MG63 (cell line): ENCODE data around the gene GSK3B. TPM values are rescaled to one million over a fixed set of nuclear protein-coding genes. Genes with fewer than 3 reads are reported as not detected.
"Not testable (repeated sequence)": the region's sequence is repeated elsewhere in the genome, so short reads cannot be mapped to it uniquely, and the experiment has no call there.

Experiments used
- DNase-seq: peaks from one replicate; pipeline ENCODE4 v3.0.0-alpha.2; 2020
- H3K27me3 ChIP-seq: fragments of 250-450 bp; sonication (Bioruptor Pico); 2 replicates; pipeline ENCODE4 v1.5.1; 2020; ENCODE audit warnings: mild to moderate bottlenecking, moderate library complexity
- H3K36me3 ChIP-seq: fragments of 250-450 bp; sonication (Bioruptor Pico); 2 replicates; pipeline ENCODE4 v1.5.1; 2020; ENCODE audit warnings: mild to moderate bottlenecking, moderate library complexity
- H3K4me3 ChIP-seq: fragments of 250-450 bp; sonication (Bioruptor Pico); 2 replicates; pipeline ENCODE4 v1.5.1; 2020; ENCODE audit warnings: mild to moderate bottlenecking, moderate library complexity
- H3K9me3 ChIP-seq: fragments of 250-450 bp; sonication (Bioruptor Pico); 2 replicates; pipeline ENCODE4 v1.5.1; 2020; ENCODE audit warnings: mild to moderate bottlenecking, moderate library complexity
- total RNA-seq: library from RNA; depleted of rRNA; stranded (reverse); fragments of >200 nt; shearing (Covaris generic); gene quantifications from 2 replicates; pipeline ENCODE4 v1.2.3, GENCODE V29; 2014; ENCODE audit warnings: low replicate concordance

The GSK3B gene
- total RNA-seq, 1 experiment from 2014 or later = 22.2 TPM

GRCh38 chr3:119998166-119998565, 96.1 kb downstream of the GSK3B start:
- Histone ChIP-seq H3K36me3 (peaks cover 31% of the 10 kb centered on the region), H3K4me3 (no peak overlapping the region), H3K27me3 (no peaks in the 10 kb centered on the region), H3K9me3 (no peaks in the 10 kb centered on the region)
- DNase-seq = no peak

GRCh38 chr3:119990888-119991287, 103.4 kb downstream of the GSK3B start:
- Histone ChIP-seq H3K4me3 (no peak overlapping the region), H3K9me3 (peaks cover 6% of the 10 kb centered on the region; the same call in 1 of the 2 replicates), H3K27me3 (no peaks in the 10 kb centered on the region), H3K36me3 (no peaks in the 10 kb centered on the region; the same call in 1 of the 2 replicates)
- DNase-seq = no peak

GRCh38 chr3:119989981-119990655, 104.1 kb downstream of the GSK3B start:
- H3K27me3 ChIP-seq = no peaks in the 10 kb centered on the region
- DNase-seq = no peak
- peaks cover 11% of the 10 kb centered on the region; the same call in 1 of the 2 replicates for H3K9me3 ChIP-seq
- H3K4me3 ChIP-seq = no peak overlapping the region
- H3K36me3 ChIP-seq = no peaks in the 10 kb centered on the region; the same call in 1 of the 2 replicates

GRCh38 chr3:119986812-119987211, 107.4 kb downstream of the GSK3B start:
- peaks cover 23% of the 10 kb centered on the region for H3K9me3 ChIP-seq
- not testable (repeated sequence) for H3K36me3 ChIP-seq, H3K27me3 ChIP-seq, DNase-seq, H3K4me3 ChIP-seq

- peaks cover 3% of the 10 kb centered on the region for H3K36me3 ChIP-seq
- DNase-seq = no peak
- H3K9me3 ChIP-seq = peaks cover 20% of the 10 kb centered on the region
- no peak overlapping the region for H3K4me3 ChIP-seq
- no peaks in the 10 kb centered on the region for H3K27me3 ChIP-seq
These were observed 112.9 kb downstream of the GSK3B start for GRCh38 chr3:119981386-119981785.

- Histone ChIP-seq H3K4me3 (no peak overlapping the region), H3K36me3 (peaks cover 3% of the 10 kb centered on the region), H3K9me3 (peaks cover 5% of the 10 kb centered on the region), H3K27me3 (no peaks in the 10 kb centered on the region)
- DNase-seq = no peak
These were observed 115.6 kb downstream of the GSK3B start for GRCh38 chr3:119978554-119979208.

GRCh38 chr3:119977353-119977752, 116.9 kb downstream of the GSK3B start:
- no peak overlapping the region for H3K4me3 ChIP-seq
- no peaks in the 10 kb centered on the region for H3K27me3 ChIP-seq
- no peaks in the 10 kb centered on the region for H3K9me3 ChIP-seq
- DNase-seq = no peak
- H3K36me3 ChIP-seq = peaks cover 3% of the 10 kb centered on the region

- no peaks in the 10 kb centered on the region for H3K9me3 ChIP-seq
- H3K4me3 ChIP-seq = no peak overlapping the region
- peaks cover 3% of the 10 kb centered on the region for H3K36me3 ChIP-seq
- H3K27me3 ChIP-seq = no peaks in the 10 kb centered on the region
- DNase-seq = no peak
These were observed 118.0 kb downstream of the GSK3B start for GRCh38 chr3:119976214-119976613.

- DNase-seq = no peak
- H3K27me3 ChIP-seq = no peaks in the 10 kb centered on the region
- H3K36me3 ChIP-seq = peaks cover 3% of the 10 kb centered on the region
- no peak overlapping the region for H3K4me3 ChIP-seq
- no peaks in the 10 kb centered on the region for H3K9me3 ChIP-seq
These were observed 119.6 kb downstream of the GSK3B start for GRCh38 chr3:119974656-119975055.

GRCh38 chr3:119973018-119973646, 121.1 kb downstream of the GSK3B start:
- Histone ChIP-seq H3K27me3 (no peaks in the 10 kb centered on the region), H3K36me3 (no peaks in the 10 kb centered on the region; the same call in none of the 2 replicates), H3K4me3 (no peak overlapping the region), H3K9me3 (no peaks in the 10 kb centered on the region)
- no peak for DNase-seq

- no peak for DNase-seq
- H3K4me3 ChIP-seq = no peak overlapping the region
- no peaks in the 10 kb centered on the region for H3K9me3 ChIP-seq
- no peaks in the 10 kb centered on the region for H3K36me3 ChIP-seq
- no peaks in the 10 kb centered on the region for H3K27me3 ChIP-seq
These were observed 124.5 kb downstream of the GSK3B start for GRCh38 chr3:119969759-119970158.

GRCh38 chr3:119967353-119968006, 126.8 kb downstream of the GSK3B start:
- DNase-seq = no peak
- Histone ChIP-seq H3K36me3 (no peaks in the 10 kb centered on the region), H3K4me3 (no peak overlapping the region), H3K9me3 (0 out of 2 replicates have a peak, but pooled peaks cover under 1% of the 10 kb centered on the region), H3K27me3 (no peaks in the 10 kb centered on the region)

- DNase-seq = no peak
- H3K36me3 ChIP-seq = no peaks in the 10 kb centered on the region
- no peaks in the 10 kb centered on the region for H3K27me3 ChIP-seq
- no peak overlapping the region for H3K4me3 ChIP-seq
- 0 out of 2 replicates have a peak, but pooled peaks cover 2% of the 10 kb centered on the region for H3K9me3 ChIP-seq
These were observed 128.6 kb downstream of the GSK3B start for GRCh38 chr3:119965692-119966091.

GRCh38 chr3:119964294-119964693, 130.0 kb downstream of the GSK3B start:
- no peak overlapping the region for H3K4me3 ChIP-seq
- no peaks in the 10 kb centered on the region for H3K27me3 ChIP-seq
- H3K9me3 ChIP-seq = 0 out of 2 replicates have a peak, but pooled peaks cover 2% of the 10 kb centered on the region
- H3K36me3 ChIP-seq = no peaks in the 10 kb centered on the region
- no peak for DNase-seq

- H3K4me3 ChIP-seq = no peak overlapping the region
- DNase-seq = no peak
- no peaks in the 10 kb centered on the region for H3K27me3 ChIP-seq
These were observed 138.3 kb downstream of the GSK3B start for GRCh38 chr3:119955972-119956371.

GRCh38 chr3:119950666-119951325, 143.5 kb downstream of the GSK3B start:
- DNase-seq = no peak
- Histone ChIP-seq H3K4me3 (no peak overlapping the region), H3K27me3 (no peaks in the 10 kb centered on the region), H3K36me3 (no peaks in the 10 kb centered on the region), H3K9me3 (no peaks in the 10 kb centered on the region)

More at GRCh38 chr3:119955972-119956371, 138.3 kb downstream of the GSK3B start:
- Histone ChIP-seq H3K36me3 (no peaks in the 10 kb centered on the region), H3K9me3 (no peaks in the 10 kb centered on the region)
